HCT116 (cell line): Measurements from ENCODE around the gene TMEM201. TPM values are rescaled to one million over a fixed set of nuclear protein-coding genes. Genes with fewer than 3 reads are reported as not detected.

Experiments used
- ATAC-seq: fragments of 200-7000 bp; cut with Tn5 transposase; 2 replicates; pipeline ENCODE4 v1.9.1; 2020; ENCODE audit warnings: mild to moderate bottlenecking, moderate library complexity
- BruUV-seq: library from RNA; stranded (reverse); fragments of 400-500 nt; replicated peaks from 2 replicates; lab custom pipeline; 2021; lab: Mats Ljungman, UMichigan
- CTCF ChIA-PET: fragments of 300-600 bp; sonication (Branson Sonifier 250); formaldehyde crosslinking; loops from one replicate; lab custom pipeline; 2021; ENCODE audit warnings: antibody characterized with exemption; lab: Charles Lee
- POLR2A ChIA-PET: fragments of 300-600, 350-600 bp; sonication (Branson Sonifier 250); formaldehyde crosslinking; loops from one replicate; lab custom pipeline; 2021; ENCODE audit warnings: antibody characterized with exemption; lab: Charles Lee
- RAD21 ChIA-PET, 2 experiments: fragments of 300-600 bp; sonication (Branson Sonifier 250); formaldehyde crosslinking; loops; one replicate each; lab custom pipeline; 2023; ENCODE audit warnings: low total read pairs in 2 of 2; ENCODE audit not compliant: uncharacterized antibody in 2 of 2, unreplicated experiment in 2 of 2, low non-redundant PET in 1 of 2; lab: Charles Lee
- DNase-seq: peaks from one replicate; pipeline ENCODE4 v3.0.0-alpha.2; 2010; ENCODE audit warnings: low read depth, low spot score
- H2AFZ ChIP-seq: fragments of 200-600 bp; shearing (Covaris generic), sonication (generic); 2 replicates; pipeline ENCODE4 v1.6.1; 2017; ENCODE audit warnings: low read depth, mixed run types, mixed read lengths, antibody characterized with exemption, low read length; ENCODE audit not compliant: poor library complexity, severe bottlenecking
- H3K27ac ChIP-seq: 2 replicates; pipeline ENCODE4 v1.5.1; 2012; ENCODE audit warnings: low read depth, low read length
- H3K27me3 ChIP-seq: fragments of 200-600 bp; sonication (generic); 2 replicates; pipeline ENCODE4 v1.6.1; 2016; ENCODE audit warnings: mixed run types, low read length, mixed read lengths; ENCODE audit not compliant: insufficient read depth
- H3K36me3 ChIP-seq, 2 experiments: fragments of 200-500 bp in 1 of 2; fragments of 200-600 bp in 1 of 2; sonication (Bioruptor generic) in 1 of 2; sonication (generic) in 1 of 2; 2 replicates each; pipeline versions ENCODE4 v1.5.1 to v1.6.1; 2014 to 2016; ENCODE audit warnings: low read length in 2 of 2, inconsistent platforms in 1 of 2, mixed read lengths in 1 of 2, mixed run types in 1 of 2; ENCODE audit not compliant: insufficient read depth in 2 of 2, control insufficient read depth in 1 of 2
- H3K4me1 ChIP-seq, 2 experiments: fragments of 200-600 bp in 1 of 2; sonication (generic) in 1 of 2; 2 replicates each; pipeline versions ENCODE4 v1.5.1 to v1.6.1; 2012 to 2017; ENCODE audit warnings: low read length in 2 of 2, inconsistent platforms in 1 of 2, mild to moderate bottlenecking in 1 of 2, mixed read lengths in 1 of 2, mixed run types in 1 of 2, moderate library complexity in 1 of 2; ENCODE audit not compliant: insufficient read depth in 2 of 2, control insufficient read depth in 1 of 2
- H3K4me2 ChIP-seq: fragments of 200-600 bp; sonication (generic); 2 replicates; pipeline ENCODE4 v1.6.1; 2017; ENCODE audit warnings: mixed run types, low read length, mixed read lengths
- H3K4me3 ChIP-seq, 2 experiments: fragments of 200-600 bp in 1 of 2; sonication (generic) in 1 of 2; replicated peaks in 1 of 2; 2 replicates each; pipeline ENCODE4 v1.5.1; 2011 to 2016; ENCODE audit warnings: low read length in 2 of 2, control low read depth in 1 of 2, low read depth in 1 of 2, mild to moderate bottlenecking in 1 of 2, mixed read lengths in 1 of 2, mixed run types in 1 of 2
- H3K79me2 ChIP-seq: fragments of 200-600 bp; sonication (generic); 2 replicates; pipeline ENCODE4 v1.6.1; 2017; ENCODE audit warnings: mild to moderate bottlenecking, mixed run types, low read length, moderate library complexity, mixed read lengths; ENCODE audit not compliant: insufficient read depth
- H3K9ac ChIP-seq: fragments of 200-600 bp; sonication (generic); 2 replicates; pipeline ENCODE4 v1.6.1; 2016; ENCODE audit warnings: low read length, mixed read lengths
- H3K9me2 ChIP-seq: fragments of 200-600 bp; sonication (generic), shearing (Covaris generic); 2 replicates; pipeline ENCODE4 v1.6.1; 2017; ENCODE audit warnings: mixed run types, mild to moderate bottlenecking, moderate library complexity; ENCODE audit not compliant: insufficient read depth
- H3K9me3 ChIP-seq, 2 experiments: fragments of 200-500 bp in 1 of 2; fragments of 200-600 bp in 1 of 2; sonication (Bioruptor generic) in 1 of 2; sonication (generic) in 1 of 2; 2 replicates each; pipeline ENCODE4 v1.6.1; 2014 to 2017; ENCODE audit warnings: low read length in 2 of 2, mixed read lengths in 2 of 2, inconsistent platforms in 1 of 2, low read depth in 1 of 2, mild to moderate bottlenecking in 1 of 2, mixed run types in 1 of 2, moderate library complexity in 1 of 2; ENCODE audit not compliant: control insufficient read depth in 1 of 2, insufficient read depth in 1 of 2
- H4K20me1 ChIP-seq: fragments of 200-600 bp; sonication (generic), shearing (Covaris generic); 2 replicates; pipeline ENCODE4 v1.6.1; 2017; ENCODE audit warnings: mixed run types, mild to moderate bottlenecking, moderate library complexity; ENCODE audit not compliant: insufficient read depth
- ELF1 ChIP-seq: IDR thresholded peaks from 2 replicates; pipeline ENCODE4 v1.6.1; 2012; ENCODE audit warnings: low read depth, borderline replicate concordance
- EZH2 ChIP-seq: fragments of 200-600 bp; sonication (generic); IDR thresholded peaks from 2 replicates; pipeline ENCODE4 v1.6.1; 2017; ENCODE audit warnings: antibody characterized with exemption, mixed run types
- EZH2phosphoT487 ChIP-seq: fragments of 200-600 bp; IDR thresholded peaks from 2 replicates; pipeline ENCODE4 v1.6.1; 2018; ENCODE audit warnings: antibody characterized with exemption, borderline replicate concordance
- JUND ChIP-seq: IDR thresholded peaks from 2 replicates; pipeline ENCODE4 v1.6.1; 2012
- POLR2A ChIP-seq: IDR thresholded peaks from 2 replicates; pipeline ENCODE4 v1.7.0; 2011; ENCODE audit warnings: borderline replicate concordance; ENCODE audit not compliant: insufficient read depth, insufficient read length; ENCODE audit errors: extremely low read depth
- RAD21 ChIP-seq: IDR thresholded peaks from 2 replicates; pipeline ENCODE4 v1.6.1; 2012; ENCODE audit warnings: low read depth, mild to moderate bottlenecking
- SIN3A ChIP-seq: IDR thresholded peaks from 2 replicates; pipeline ENCODE4 v1.6.1; 2012; ENCODE audit warnings: low read depth
- SP1 ChIP-seq: IDR thresholded peaks from 2 replicates; pipeline ENCODE4 v1.6.1; 2012; ENCODE audit warnings: low read depth
- SRF ChIP-seq: IDR thresholded peaks from 2 replicates; pipeline ENCODE4 v1.6.1; 2012; ENCODE audit warnings: low read depth
- TCF7L2 ChIP-seq: IDR thresholded peaks from 2 replicates; pipeline ENCODE4 v1.7.0; 2011; ENCODE audit warnings: borderline replicate concordance, inconsistent platforms; ENCODE audit not compliant: insufficient read depth, insufficient read length; ENCODE audit errors: extremely low read depth
- ZNF274 ChIP-seq: fragments of 200-500 bp; sonication (Bioruptor generic); IDR thresholded peaks from 2 replicates; pipeline ENCODE4 v1.6.1; 2014; ENCODE audit warnings: mild to moderate bottlenecking, low read depth, low read length, inconsistent platforms
- intact Hi-C: fragments of 100-400 bp; cut with micrococcal nuclease; formaldehyde crosslinking; loops from 2 replicates; pipeline ENCODE4 v1.10.0; 2022
- total RNA-seq: library from RNA; stranded (reverse); gene quantifications from one replicate; pipeline ENCODE4 v1.2.1, GENCODE V29; 2021; ENCODE audit not compliant: unreplicated experiment
- TF ChIP-seq, protein P1 (sequence below): IDR thresholded peaks from 2 replicates; pipeline ENCODE4 v1.6.1; 2012; ENCODE audit warnings: low read depth
- TF ChIP-seq, protein P2 (sequence below): IDR thresholded peaks from 2 replicates; pipeline ENCODE4 v1.6.1; 2012

TMEM201 gene
- total RNA-seq, 1 experiment from 2014 or later: 27.6 TPM

DNA sequence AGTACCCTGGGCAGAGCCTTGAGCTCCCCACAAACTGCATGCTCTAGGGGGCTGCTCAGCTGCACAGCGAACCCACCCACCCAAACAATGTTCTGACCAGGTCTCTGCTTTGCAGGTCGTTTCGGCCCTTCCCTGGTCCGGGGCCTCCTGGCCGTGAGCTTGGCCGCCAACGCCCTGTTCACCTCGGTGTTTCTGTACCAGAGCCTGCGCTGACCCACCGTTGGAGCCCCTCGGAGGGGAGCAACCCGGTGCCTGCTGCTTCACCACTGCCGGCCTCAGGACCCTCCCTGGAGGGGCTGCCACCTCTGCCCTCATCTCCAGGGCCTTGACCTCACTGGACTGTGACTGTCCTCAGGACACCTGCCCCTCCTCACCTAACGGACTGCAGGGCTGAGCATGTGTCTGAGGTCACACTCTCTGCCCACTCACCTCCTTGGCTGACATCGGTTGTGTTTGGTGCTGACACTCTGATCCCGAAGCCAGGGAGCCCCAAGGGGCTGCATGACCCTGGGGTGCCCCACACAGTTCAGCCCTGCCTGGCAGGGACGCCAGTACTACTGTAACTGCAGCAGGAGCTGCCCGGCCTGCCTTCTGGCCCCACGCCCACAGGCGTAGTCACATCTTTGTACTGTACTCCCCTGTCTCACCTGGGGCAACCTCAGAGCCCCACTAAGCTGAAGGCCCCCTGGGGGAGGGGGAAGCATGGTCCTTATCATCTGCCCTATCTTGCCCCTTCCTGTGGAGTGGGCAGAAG lies 24.3 kb downstream of the TMEM201 start:
- ChIA-PET POLR2A (no interaction called here), RAD21 (interaction anchor here in 1 of 2 experiments (0.5 kb wide), 1 partner anchor 117 kb away, joined by 5 read pairs; no protein-coding TSS in a partner anchor), CTCF (no interaction called here)
- DNase-seq: no peak
- no peak for ATAC-seq
- no peak overlapping the region for H3K27ac ChIP-seq
- H3K27me3 ChIP-seq: no peaks in the 10 kb centered on the region
- H3K9me3 ChIP-seq: no peaks in the 10 kb centered on the region
- no peak overlapping the region for H3K4me3 ChIP-seq
- H3K4me2 ChIP-seq: no peak overlapping the region
- intact Hi-C loops: no loop called here
- peaks cover 7% of the 10 kb centered on the region in 2 experiments; a peak in 3 of 4 replicates for H3K4me1 ChIP-seq
- H3K9ac ChIP-seq: no peak overlapping the region
- no peaks in the 10 kb centered on the region for H4K20me1 ChIP-seq
- TF ChIP-seq EZH2: no peak
- TF ChIP-seq TCF7L2: no peak
- TF ChIP-seq, protein P1, sequence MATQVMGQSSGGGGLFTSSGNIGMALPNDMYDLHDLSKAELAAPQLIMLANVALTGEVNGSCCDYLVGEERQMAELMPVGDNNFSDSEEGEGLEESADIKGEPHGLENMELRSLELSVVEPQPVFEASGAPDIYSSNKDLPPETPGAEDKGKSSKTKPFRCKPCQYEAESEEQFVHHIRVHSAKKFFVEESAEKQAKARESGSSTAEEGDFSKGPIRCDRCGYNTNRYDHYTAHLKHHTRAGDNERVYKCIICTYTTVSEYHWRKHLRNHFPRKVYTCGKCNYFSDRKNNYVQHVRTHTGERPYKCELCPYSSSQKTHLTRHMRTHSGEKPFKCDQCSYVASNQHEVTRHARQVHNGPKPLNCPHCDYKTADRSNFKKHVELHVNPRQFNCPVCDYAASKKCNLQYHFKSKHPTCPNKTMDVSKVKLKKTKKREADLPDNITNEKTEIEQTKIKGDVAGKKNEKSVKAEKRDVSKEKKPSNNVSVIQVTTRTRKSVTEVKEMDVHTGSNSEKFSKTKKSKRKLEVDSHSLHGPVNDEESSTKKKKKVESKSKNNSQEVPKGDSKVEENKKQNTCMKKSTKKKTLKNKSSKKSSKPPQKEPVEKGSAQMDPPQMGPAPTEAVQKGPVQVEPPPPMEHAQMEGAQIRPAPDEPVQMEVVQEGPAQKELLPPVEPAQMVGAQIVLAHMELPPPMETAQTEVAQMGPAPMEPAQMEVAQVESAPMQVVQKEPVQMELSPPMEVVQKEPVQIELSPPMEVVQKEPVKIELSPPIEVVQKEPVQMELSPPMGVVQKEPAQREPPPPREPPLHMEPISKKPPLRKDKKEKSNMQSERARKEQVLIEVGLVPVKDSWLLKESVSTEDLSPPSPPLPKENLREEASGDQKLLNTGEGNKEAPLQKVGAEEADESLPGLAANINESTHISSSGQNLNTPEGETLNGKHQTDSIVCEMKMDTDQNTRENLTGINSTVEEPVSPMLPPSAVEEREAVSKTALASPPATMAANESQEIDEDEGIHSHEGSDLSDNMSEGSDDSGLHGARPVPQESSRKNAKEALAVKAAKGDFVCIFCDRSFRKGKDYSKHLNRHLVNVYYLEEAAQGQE: no peak
- no peak for TF ChIP-seq SRF
- TF ChIP-seq, protein P2, sequence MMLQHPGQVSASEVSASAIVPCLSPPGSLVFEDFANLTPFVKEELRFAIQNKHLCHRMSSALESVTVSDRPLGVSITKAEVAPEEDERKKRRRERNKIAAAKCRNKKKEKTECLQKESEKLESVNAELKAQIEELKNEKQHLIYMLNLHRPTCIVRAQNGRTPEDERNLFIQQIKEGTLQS: no peak
- TF ChIP-seq ZNF274: no peak
- no peak for TF ChIP-seq POLR2A
- no peak for TF ChIP-seq RAD21
- no peak for TF ChIP-seq JUND
- no peak for TF ChIP-seq EZH2phosphoT487
- TF ChIP-seq SIN3A: no peak
- TF ChIP-seq SP1: no peak
- no peak for TF ChIP-seq ELF1
- TF ChIP-seq, all 23 proteins: peak for 0
- H3K79me2 ChIP-seq: no peaks in the 10 kb centered on the region
- H3K36me3 ChIP-seq: peaks cover 0 to 10% of the 10 kb centered on the region in 2 experiments; a peak in 2 of 4 replicates
- H3K9me2 ChIP-seq: no peaks in the 10 kb centered on the region
- H2AFZ ChIP-seq: no peak overlapping the region
- BruUV-seq: no TSS peak
